ENCODE data around the gene PRDM8.
A peak's percentile ranks its signal among the peaks of the same experiment; 100 is the strongest.

Gene PRDM8

DNA sequence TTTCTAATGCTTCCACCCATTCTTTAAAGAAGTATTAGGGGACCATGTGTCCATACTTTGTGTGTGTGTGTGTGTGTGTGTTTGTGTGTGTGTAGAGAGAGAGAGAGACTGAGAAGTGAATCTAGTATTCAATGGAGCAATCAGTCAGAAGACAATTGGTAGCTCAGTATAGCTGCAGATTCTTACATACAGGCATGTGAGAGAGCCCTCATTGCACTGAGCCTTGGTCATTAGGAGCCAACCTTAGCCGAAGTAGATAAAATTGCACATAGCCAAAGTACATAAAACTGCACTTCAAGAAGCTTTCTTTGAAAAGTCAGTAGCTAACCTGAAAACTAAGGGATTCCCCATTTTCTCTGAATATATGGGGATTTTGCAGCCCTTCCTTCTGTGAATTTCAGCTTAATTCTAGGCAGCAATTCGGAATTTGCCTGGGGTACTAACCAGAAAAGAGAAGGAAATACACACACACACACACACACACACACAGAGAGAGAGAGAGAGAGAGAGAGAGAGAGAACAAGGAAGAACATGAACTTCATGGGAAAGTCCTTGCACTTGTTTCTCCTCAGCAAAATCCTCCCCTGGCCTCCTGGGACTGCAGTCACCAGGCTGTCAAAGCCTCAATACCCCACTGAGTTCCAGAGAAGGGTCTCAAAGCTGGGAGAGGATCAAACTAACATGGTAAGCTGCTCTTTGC is 1.7 kb upstream of the PRDM8 start:
- peaks cover 100% of the 10 kb centered on the region for H3K27me3 Mint-ChIP-seq (ENCODE audit: low read depth)
- no peaks in the 10 kb centered on the region for H3K9me3 Mint-ChIP-seq

GRCh38 chr4:80196259-80196921 is 913 bp upstream of the PRDM8 start:
- Mint-ChIP-seq H3K36me3 (ENCODE audit: low read depth) (no peaks in the 10 kb centered on the region), H3K27ac (no peak overlapping the region), H3K4me3 (peak overlapping the region in 2 of 3 experiments; percentile 52 to 56), H3K27me3 (ENCODE audit: low read depth) (peaks cover 100% of the 10 kb centered on the region), H3K9me3 (no peaks in the 10 kb centered on the region), H3K4me1 (peaks cover 23% of the 10 kb centered on the region)
- TF ChIP-seq, protein P1, sequence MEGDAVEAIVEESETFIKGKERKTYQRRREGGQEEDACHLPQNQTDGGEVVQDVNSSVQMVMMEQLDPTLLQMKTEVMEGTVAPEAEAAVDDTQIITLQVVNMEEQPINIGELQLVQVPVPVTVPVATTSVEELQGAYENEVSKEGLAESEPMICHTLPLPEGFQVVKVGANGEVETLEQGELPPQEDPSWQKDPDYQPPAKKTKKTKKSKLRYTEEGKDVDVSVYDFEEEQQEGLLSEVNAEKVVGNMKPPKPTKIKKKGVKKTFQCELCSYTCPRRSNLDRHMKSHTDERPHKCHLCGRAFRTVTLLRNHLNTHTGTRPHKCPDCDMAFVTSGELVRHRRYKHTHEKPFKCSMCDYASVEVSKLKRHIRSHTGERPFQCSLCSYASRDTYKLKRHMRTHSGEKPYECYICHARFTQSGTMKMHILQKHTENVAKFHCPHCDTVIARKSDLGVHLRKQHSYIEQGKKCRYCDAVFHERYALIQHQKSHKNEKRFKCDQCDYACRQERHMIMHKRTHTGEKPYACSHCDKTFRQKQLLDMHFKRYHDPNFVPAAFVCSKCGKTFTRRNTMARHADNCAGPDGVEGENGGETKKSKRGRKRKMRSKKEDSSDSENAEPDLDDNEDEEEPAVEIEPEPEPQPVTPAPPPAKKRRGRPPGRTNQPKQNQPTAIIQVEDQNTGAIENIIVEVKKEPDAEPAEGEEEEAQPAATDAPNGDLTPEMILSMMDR (IDR thresholded peaks at IDR 0.05; ENCODE audit: unreplicated experiment in 3 of 3), result no peak

More for the DNA sequence above, 1.7 kb upstream of the PRDM8 start:
- Mint-ChIP-seq H3K36me3 (ENCODE audit: low read depth) (no peaks in the 10 kb centered on the region), H3K4me3 (no peak overlapping the region), H3K4me1 (peaks cover 20% of the 10 kb centered on the region), H3K27ac (no peak overlapping the region)
- TF ChIP-seq, protein P1 (IDR thresholded peaks at IDR 0.05; ENCODE audit: unreplicated experiment in 3 of 3), result no peak

- TF ChIP-seq, protein P1 (IDR thresholded peaks at IDR 0.05; ENCODE audit: unreplicated experiment in 3 of 3), result no peak
- no peaks in the 10 kb centered on the region for H3K36me3 Mint-ChIP-seq (ENCODE audit: low read depth)
- peaks cover 27% of the 10 kb centered on the region for H3K4me1 Mint-ChIP-seq
- H3K4me3 Mint-ChIP-seq, result peak overlapping the region; percentile 31 to 60 (median 53)
- H3K27ac Mint-ChIP-seq, result no peak overlapping the region
- no peaks in the 10 kb centered on the region for H3K9me3 Mint-ChIP-seq
- H3K27me3 Mint-ChIP-seq (ENCODE audit: low read depth), result peaks cover 97% of the 10 kb centered on the region
Observed at GRCh38 chr4:80197601-80198440, 518 bp downstream of the PRDM8 start.

GRCh38 chr4:80198441-80198837 is 1.1 kb downstream of the PRDM8 start:
- Mint-ChIP-seq H3K36me3 (ENCODE audit: low read depth) (no peaks in the 10 kb centered on the region), H3K9me3 (no peaks in the 10 kb centered on the region), H3K27ac (no peak overlapping the region), H3K4me3 (peak overlapping the region; percentile 31 to 57 (median 53)), H3K4me1 (peaks cover 27% of the 10 kb centered on the region), H3K27me3 (ENCODE audit: low read depth) (peaks cover 96% of the 10 kb centered on the region)
- TF ChIP-seq, protein P1 (IDR thresholded peaks at IDR 0.05; ENCODE audit: unreplicated experiment in 3 of 3), result no peak

- no peaks in the 10 kb centered on the region for H3K9me3 Mint-ChIP-seq
- TF ChIP-seq, protein P1 (IDR thresholded peaks at IDR 0.05; ENCODE audit: unreplicated experiment in 3 of 3), result no peak
- H3K27ac Mint-ChIP-seq, result no peak overlapping the region
- peaks cover 27% of the 10 kb centered on the region for H3K4me1 Mint-ChIP-seq
- no peak overlapping the region for H3K4me3 Mint-ChIP-seq
- H3K36me3 Mint-ChIP-seq (ENCODE audit: low read depth), result no peaks in the 10 kb centered on the region
- peaks cover 96% of the 10 kb centered on the region for H3K27me3 Mint-ChIP-seq (ENCODE audit: low read depth)
Observed at GRCh38 chr4:80199004-80199560, 1.8 kb downstream of the PRDM8 start.

Data from nephron (organoid).